ENCODE measurements around the gene TMEM256.

The TMEM256 gene

GRCh38 chr17:7409716-7410115, 5.8 kb upstream of the TMEM256 start:
- DNase-seq (ENCODE audit: insufficient read length, low spot score) (no peak), FAIRE-seq (no peak)

- no peak for FAIRE-seq
- DNase-seq (ENCODE audit: insufficient read length, low spot score), result no peak
Measured at GRCh38 chr17:7408863-7409262, 5.0 kb upstream of the TMEM256 start.

- FAIRE-seq (no peak), DNase-seq (ENCODE audit: insufficient read length, low spot score) (no peak)
Measured at GRCh38 chr17:7408252-7408727, 4.4 kb upstream of the TMEM256 start.

GRCh38 chr17:7407485-7408251, 3.8 kb upstream of the TMEM256 start, which contains the start of gene NLGN2:
NLGN2 (plus strand) TSS chr17:7407845; CDS start chr17:7408256, 411 bp downstream.
- no peak for DNase-seq (ENCODE audit: insufficient read length, low spot score)
- no peak for FAIRE-seq

GRCh38 chr17:7407082-7407481, 3.2 kb upstream of the TMEM256 start:
- no peak for DNase-seq (ENCODE audit: insufficient read length, low spot score)
- no peak for FAIRE-seq

GRCh38 chr17:7406235-7406825, 2.4 kb upstream of the TMEM256 start:
- DNase-seq (ENCODE audit: insufficient read length, low spot score), result no peak
- no peak for FAIRE-seq

GRCh38 chr17:7405350-7406234, 1.7 kb upstream of the TMEM256 start:
- no peak for FAIRE-seq
- no peak for DNase-seq (ENCODE audit: insufficient read length, low spot score)

- DNase-seq (ENCODE audit: insufficient read length, low spot score), result no peak
- no peak for FAIRE-seq
Measured at GRCh38 chr17:7404737-7405349, 946 bp upstream of the TMEM256 start.

GRCh38 chr17:7403727-7403976, 245 bp downstream of the TMEM256 start:
- DNase-seq (ENCODE audit: insufficient read length, low spot score) (no peak), FAIRE-seq (no peak)

GRCh38 chr17:7403043-7403726, 712 bp downstream of the TMEM256 start:
- DNase-seq (ENCODE audit: insufficient read length, low spot score), result no peak
- FAIRE-seq, result peak; percentile 72

GRCh38 chr17:7398612-7399011, 5.3 kb downstream of the TMEM256 start:
- DNase-seq (ENCODE audit: insufficient read length, low spot score) (no peak), FAIRE-seq (no peak)

GRCh38 chr17:7396147-7396546, 7.8 kb downstream of the TMEM256 start:
- FAIRE-seq, result no peak
- DNase-seq (ENCODE audit: insufficient read length, low spot score), result no peak

- peak; percentile 95 for FAIRE-seq
- peak; percentile 97 for DNase-seq (ENCODE audit: insufficient read length, low spot score)
Measured at GRCh38 chr17:7394452-7395191, 9.3 kb downstream of the TMEM256 start, which contains the start of gene PLSCR3. PLSCR3 (minus strand) TSS chr17:7394525; CDS start chr17:7394110, 415 bp downstream.

GRCh38 chr17:7393613-7394451, 10.1 kb downstream of the TMEM256 start:
- DNase-seq (ENCODE audit: insufficient read length, low spot score) (peak; percentile 70), FAIRE-seq (peak; percentile 73)

- DNase-seq (ENCODE audit: insufficient read length, low spot score) (no peak), FAIRE-seq (no peak)
Measured at GRCh38 chr17:7392696-7393612, 10.9 kb downstream of the TMEM256 start.

GRCh38 chr17:7391307-7391706, 12.6 kb downstream of the TMEM256 start:
- DNase-seq (ENCODE audit: insufficient read length, low spot score), result no peak
- no peak for FAIRE-seq
